22Rv1 (cell line): Measurements from ENCODE around the gene STAM.

ENCODE experiments used
- H3K27ac ChIP-seq: fragments of 450-650 bp; 2 replicates; pipeline ENCODE4 v1.5.1; 2017
- ZFX ChIP-seq: fragments of 450-650 bp; IDR thresholded peaks from 2 replicates; pipeline ENCODE4 v1.6.1; 2017; ENCODE audit warnings: antibody characterized with exemption, borderline replicate concordance
- TF ChIP-seq, protein P1 (sequence below): fragments of 450-650 bp; IDR thresholded peaks from 2 replicates; pipeline ENCODE4 v1.5.1; 2017; ENCODE audit warnings: mild to moderate bottlenecking

Gene STAM

DNA sequence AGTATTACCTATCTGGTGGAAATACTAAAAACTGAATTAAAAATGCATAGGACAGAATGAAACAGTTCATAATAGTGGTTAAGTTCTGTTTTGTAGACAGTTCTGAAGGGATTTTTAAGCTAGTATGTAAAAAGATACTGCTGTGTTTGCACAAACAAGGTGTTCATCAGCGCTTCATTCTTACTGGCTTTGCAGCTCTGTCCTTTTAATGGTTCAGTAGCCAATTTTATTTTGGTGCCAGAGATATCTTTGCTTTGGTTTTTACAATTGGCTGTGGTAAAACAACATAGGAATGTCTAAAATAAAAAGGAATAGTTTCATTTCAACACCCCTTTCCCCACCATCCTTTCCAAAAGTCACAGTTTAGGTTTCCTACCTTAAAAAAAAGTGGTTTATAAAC lies 33.0 kb downstream of the STAM start:
- TF ChIP-seq, protein P1, sequence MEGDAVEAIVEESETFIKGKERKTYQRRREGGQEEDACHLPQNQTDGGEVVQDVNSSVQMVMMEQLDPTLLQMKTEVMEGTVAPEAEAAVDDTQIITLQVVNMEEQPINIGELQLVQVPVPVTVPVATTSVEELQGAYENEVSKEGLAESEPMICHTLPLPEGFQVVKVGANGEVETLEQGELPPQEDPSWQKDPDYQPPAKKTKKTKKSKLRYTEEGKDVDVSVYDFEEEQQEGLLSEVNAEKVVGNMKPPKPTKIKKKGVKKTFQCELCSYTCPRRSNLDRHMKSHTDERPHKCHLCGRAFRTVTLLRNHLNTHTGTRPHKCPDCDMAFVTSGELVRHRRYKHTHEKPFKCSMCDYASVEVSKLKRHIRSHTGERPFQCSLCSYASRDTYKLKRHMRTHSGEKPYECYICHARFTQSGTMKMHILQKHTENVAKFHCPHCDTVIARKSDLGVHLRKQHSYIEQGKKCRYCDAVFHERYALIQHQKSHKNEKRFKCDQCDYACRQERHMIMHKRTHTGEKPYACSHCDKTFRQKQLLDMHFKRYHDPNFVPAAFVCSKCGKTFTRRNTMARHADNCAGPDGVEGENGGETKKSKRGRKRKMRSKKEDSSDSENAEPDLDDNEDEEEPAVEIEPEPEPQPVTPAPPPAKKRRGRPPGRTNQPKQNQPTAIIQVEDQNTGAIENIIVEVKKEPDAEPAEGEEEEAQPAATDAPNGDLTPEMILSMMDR, result no peak
- TF ChIP-seq ZFX, result no peak
- H3K27ac ChIP-seq, result no peak overlapping the region

DNA sequence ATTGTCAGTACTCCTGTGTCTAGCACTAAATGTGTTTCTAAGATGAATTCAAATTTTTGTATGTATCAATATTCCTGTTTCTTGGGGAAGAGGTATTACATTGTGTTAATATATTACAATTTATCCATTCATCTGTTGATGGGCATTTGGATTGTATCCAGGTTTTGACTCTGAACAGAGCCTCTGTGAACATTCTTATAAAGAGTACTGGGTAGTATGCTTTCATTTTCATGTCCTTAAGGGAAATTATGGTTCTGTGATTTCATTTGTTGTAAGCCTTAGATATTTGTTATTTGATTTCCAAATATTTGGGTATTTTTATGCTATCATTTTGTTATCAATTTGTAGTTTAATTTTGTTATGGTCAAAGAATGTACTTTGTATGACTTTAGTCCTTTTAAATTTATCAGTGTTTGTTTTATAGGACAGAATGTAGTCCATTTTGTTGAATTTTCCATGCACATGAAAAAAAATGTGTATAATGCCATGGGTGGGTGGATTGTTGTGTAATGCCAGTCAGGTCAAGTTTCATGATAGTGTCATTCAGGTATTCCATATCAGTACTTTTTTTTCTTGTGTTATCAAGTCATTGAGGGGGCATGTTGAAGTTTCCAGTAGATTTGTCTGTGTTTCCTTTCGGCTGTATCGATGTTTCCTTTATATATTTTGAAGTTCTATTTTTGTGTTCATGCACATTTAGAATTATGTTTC lies 38.4 kb downstream of the STAM start:
- no peak overlapping the region for H3K27ac ChIP-seq
- TF ChIP-seq ZFX, result no peak
- TF ChIP-seq, protein P1, result no peak

DNA sequence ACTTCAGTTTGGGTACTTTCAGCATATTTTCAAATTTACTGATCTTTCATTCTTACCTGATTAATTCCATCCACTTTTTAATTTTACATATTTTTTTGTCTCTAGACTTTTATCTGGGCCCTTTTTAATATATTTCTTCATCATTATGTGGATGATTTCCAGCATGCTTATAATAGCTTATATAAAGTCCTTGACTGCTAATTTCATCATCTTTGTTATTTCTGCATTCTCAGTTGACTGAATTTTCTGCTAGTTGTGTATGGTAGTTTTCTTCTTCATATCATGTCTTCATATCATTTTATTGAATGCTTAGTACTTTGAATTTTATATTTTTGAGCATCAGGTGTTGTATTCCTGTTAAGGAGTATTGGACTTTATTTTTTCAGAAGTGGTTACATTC lies 39.6 kb downstream of the STAM start:
- H3K27ac ChIP-seq, result no peak overlapping the region
- no peak for TF ChIP-seq ZFX
- TF ChIP-seq, protein P1, result no peak

DNA sequence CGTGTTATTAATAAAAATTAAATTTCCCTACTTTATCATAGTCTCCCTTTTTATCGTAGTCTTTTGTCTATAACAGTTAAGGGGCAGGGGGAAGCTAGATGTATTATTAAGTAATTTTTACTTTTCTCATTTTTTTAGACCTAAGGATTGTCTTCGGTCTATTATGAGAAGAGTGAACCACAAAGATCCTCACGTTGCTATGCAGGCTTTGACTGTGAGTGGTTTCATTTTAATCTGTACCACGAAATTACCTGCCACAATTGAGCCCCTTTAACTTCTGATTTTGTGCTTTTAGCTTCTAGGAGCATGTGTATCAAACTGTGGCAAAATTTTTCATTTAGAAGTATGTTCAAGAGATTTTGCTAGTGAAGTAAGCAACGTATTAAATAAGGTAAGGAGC lies 40.6 kb downstream of the STAM start:
- TF ChIP-seq, protein P1, result no peak
- TF ChIP-seq ZFX, result no peak
- H3K27ac ChIP-seq, result no peak overlapping the region

DNA sequence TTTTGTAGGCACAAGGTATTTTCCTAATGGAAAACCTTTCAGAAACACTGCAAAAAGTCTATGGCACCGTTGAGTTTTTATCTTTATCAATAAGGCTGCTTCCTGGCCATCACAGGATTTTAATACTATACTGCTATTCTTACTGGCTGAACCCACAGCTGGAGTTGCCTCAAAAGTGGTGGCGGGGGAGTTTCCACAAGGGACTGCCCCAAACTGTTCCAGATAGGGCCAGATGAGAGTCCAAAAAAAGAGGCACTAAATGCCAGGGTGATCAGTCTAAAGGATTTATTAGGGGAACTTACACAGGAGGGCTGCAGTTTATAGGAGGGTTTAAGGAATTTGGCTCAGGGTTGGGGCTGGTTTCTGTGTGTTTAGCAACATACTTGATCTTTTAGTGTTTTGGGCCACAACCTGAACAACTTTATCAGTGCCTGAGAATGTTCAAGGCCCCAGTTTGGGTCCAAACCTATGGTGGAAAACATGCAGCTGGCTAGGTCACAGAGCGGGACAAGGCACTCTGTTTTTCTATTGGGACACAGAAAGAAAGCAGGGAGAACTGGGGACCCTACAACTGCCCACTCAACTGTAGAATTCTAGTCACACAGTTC lies 41.4 kb downstream of the STAM start:
- TF ChIP-seq, protein P1, result no peak
- no peak for TF ChIP-seq ZFX
- H3K27ac ChIP-seq, result no peak overlapping the region

DNA sequence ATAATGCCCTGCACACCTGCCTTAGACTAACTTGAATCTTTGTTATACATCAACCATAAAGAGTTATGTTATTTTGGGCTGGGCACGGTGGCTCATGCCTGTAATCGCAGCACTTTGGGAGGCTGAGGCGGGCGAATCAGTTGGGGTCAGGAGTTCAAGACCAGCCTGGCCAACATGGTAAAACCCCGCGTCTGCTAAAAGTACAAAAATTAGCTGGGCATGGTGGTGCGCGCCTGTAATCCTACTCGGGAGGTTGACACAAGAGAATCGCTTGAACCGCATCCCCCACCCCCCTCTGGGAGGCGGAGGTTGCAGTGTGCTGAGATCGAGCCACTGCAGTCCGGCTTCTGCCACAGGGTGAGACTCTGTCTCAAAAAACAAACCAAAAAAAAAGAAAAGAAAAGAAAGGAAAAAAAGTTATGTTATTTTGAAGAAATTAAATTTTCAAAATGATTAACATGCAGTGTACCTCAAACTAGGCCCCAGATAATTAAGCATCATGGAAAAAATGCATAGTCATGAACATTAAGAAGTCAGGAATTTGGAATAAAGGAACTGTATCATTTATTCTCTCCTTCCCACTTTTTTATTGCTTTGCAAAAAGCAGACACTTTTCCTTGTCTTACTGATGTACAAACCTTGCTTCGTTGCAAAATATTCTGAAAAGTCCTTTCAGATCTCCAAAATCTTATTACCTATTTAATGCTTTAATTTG lies 43.3 kb downstream of the STAM start:
- H3K27ac ChIP-seq, result no peak overlapping the region
- no peak for TF ChIP-seq ZFX
- TF ChIP-seq, protein P1, result no peak

DNA sequence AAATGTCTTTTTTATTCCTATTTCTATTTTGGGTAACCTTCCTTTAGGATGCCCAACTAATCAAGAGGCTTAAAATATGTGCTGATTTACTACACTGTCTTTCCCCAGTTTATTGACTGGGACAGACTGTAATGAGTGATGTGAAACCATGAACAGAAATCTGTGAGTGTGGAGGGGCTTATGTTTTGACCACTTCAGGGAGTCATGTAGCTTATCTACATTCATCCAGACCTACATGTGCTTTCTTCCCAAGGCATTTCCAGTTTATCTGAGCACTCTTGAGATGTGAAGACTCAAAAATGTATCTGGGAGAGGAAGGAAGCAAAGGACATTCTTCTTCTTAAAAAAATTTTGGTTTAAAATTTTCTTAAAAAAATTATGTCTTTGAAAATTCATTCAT lies 45.2 kb downstream of the STAM start:
- no peak overlapping the region for H3K27ac ChIP-seq
- no peak for TF ChIP-seq ZFX
- TF ChIP-seq, protein P1, result no peak
